ENCODE results near the gene EPHB3. TPM values are rescaled to one million over a fixed set of nuclear protein-coding genes. Genes with fewer than 3 reads are reported as not detected.

EPHB3 gene
- total and polyA plus RNA-seq, 8 donors = 2.9 to 33.3 (median 22.7) TPM

- TF ChIP-seq POLR2AphosphoS5 (IDR thresholded peaks at IDR 0.05) (no peak), EP300 (IDR thresholded peaks at IDR 0.05) (no peak), POLR2A (IDR thresholded peaks at IDR 0.05) (no peak), CTCF (IDR thresholded peaks at IDR 0.05) (no peak)
- H3K27me3 ChIP-seq = peaks cover 0 to 19% (median 0%) of the 10 kb centered on the region in 3 donors
- intact Hi-C loops (cut with DNase I; ENCODE audit: low total_unique reads) = no loop called here
- no peaks in the 10 kb centered on the region for H3K9me3 ChIP-seq
- peak overlapping the region; percentile 84 to 90 (median 87) for H3K27ac ChIP-seq
- WGBS, 5 donors = 19 to 32% (median 24%) methylated on average over 7 to 11 of the region's 11 CpGs
- peaks cover 56 to 97% (median 82%) of the 10 kb centered on the region in 4 donors for H3K4me1 ChIP-seq
- no peaks in the 10 kb centered on the region for H3K36me3 ChIP-seq
- no peak for DNase-seq
- H3K4me3 ChIP-seq = peak overlapping the region; percentile 83 to 88 (median 87)
These were observed 2.0 kb downstream of the EPHB3 start for GRCh38 chr3:184563561-184563925.

GRCh38 chr3:184563941-184564684 is 2.5 kb downstream of the EPHB3 start:
- Histone ChIP-seq H3K27ac (peak overlapping the region; percentile 84 to 90 (median 87)), H3K36me3 (no peaks in the 10 kb centered on the region), H3K27me3 (peaks cover 0 to 24% (median 0%) of the 10 kb centered on the region in 3 donors), H3K9me3 (no peaks in the 10 kb centered on the region), H3K4me3 (peak overlapping the region; percentile 83 to 88 (median 87)), H3K4me1 (peaks cover 61 to 95% (median 81%) of the 10 kb centered on the region in 4 donors)
- no peak for TF ChIP-seq EP300 (IDR thresholded peaks at IDR 0.05)
- 20 to 54% (median 31%) methylated on average over 12 to 13 of the region's 13 CpGs for WGBS, 5 donors
- DNase-seq = no peak
- intact Hi-C loops (cut with DNase I; ENCODE audit: low total_unique reads) = no loop called here

- H3K4me1 ChIP-seq = peaks cover 68 to 96% (median 82%) of the 10 kb centered on the region in 4 donors
- H3K27ac ChIP-seq = peak overlapping the region; percentile 84 to 90 (median 87)
- intact Hi-C loops (cut with DNase I; ENCODE audit: low total_unique reads) = no loop called here
- H3K9me3 ChIP-seq = no peaks in the 10 kb centered on the region
- no peaks in the 10 kb centered on the region for H3K36me3 ChIP-seq
- peak overlapping the region; percentile 83 to 88 (median 87) for H3K4me3 ChIP-seq
- no peak for DNase-seq
- H3K27me3 ChIP-seq = peaks cover 0 to 31% (median 6%) of the 10 kb centered on the region in 3 donors
- TF ChIP-seq EP300 (IDR thresholded peaks at IDR 0.05) = no peak
- no peak for TF ChIP-seq POLR2A (IDR thresholded peaks at IDR 0.05)
- TF ChIP-seq POLR2AphosphoS5 (IDR thresholded peaks at IDR 0.05) = no peak
- TF ChIP-seq CTCF (IDR thresholded peaks at IDR 0.05) = no peak
- 19 to 43% (median 32%) methylated on average over 5 of the region's 5 CpGs for WGBS, 5 donors
These were observed 3.2 kb downstream of the EPHB3 start for GRCh38 chr3:184564685-184565385.

GRCh38 chr3:184565421-184566211 is 4.0 kb downstream of the EPHB3 start:
- Histone ChIP-seq H3K36me3 (no peaks in the 10 kb centered on the region), H3K4me3 (peak overlapping the region; percentile 83 to 88 (median 87)), H3K4me1 (peaks cover 65 to 96% (median 82%) of the 10 kb centered on the region in 4 donors), H3K27me3 (peaks cover 0 to 38% (median 6%) of the 10 kb centered on the region in 3 donors), H3K9me3 (no peaks in the 10 kb centered on the region), H3K27ac (peak overlapping the region; percentile 84 to 90 (median 87))
- intact Hi-C loops (cut with DNase I; ENCODE audit: low total_unique reads) = no loop called here
- TF ChIP-seq CTCF (IDR thresholded peaks at IDR 0.05) (no peak), EP300 (IDR thresholded peaks at IDR 0.05) (no peak), POLR2AphosphoS5 (IDR thresholded peaks at IDR 0.05) (peak; percentile 24 to 85 (median 83)), POLR2A (IDR thresholded peaks at IDR 0.05) (peak in 1 of 4 donors; percentile 26)
- DNase-seq = peak; percentile 88 to 93
- 18 to 33% (median 22%) methylated on average over 14 of the region's 14 CpGs for WGBS, 5 donors
